HCT116 (cell line): Measurements from ENCODE around the gene GPC1.

Experiments used
- ATF3 ChIP-seq: IDR thresholded peaks from 2 replicates; pipeline ENCODE4 v1.6.1; 2012
- EGR1 ChIP-seq: IDR thresholded peaks from 2 replicates; pipeline ENCODE4 v1.6.1; 2012; ENCODE audit warnings: low read depth
- EZH2 ChIP-seq: fragments of 200-600 bp; sonication (generic); IDR thresholded peaks from 2 replicates; pipeline ENCODE4 v1.6.1; 2017; ENCODE audit warnings: antibody characterized with exemption, mixed run types
- EZH2phosphoT487 ChIP-seq: fragments of 200-600 bp; IDR thresholded peaks from 2 replicates; pipeline ENCODE4 v1.6.1; 2018; ENCODE audit warnings: antibody characterized with exemption, borderline replicate concordance
- MAX ChIP-seq: IDR thresholded peaks from 2 replicates; pipeline ENCODE4 v1.6.1; 2012
- POLR2A ChIP-seq: IDR thresholded peaks from 2 replicates; pipeline ENCODE4 v1.7.0; 2011; ENCODE audit warnings: borderline replicate concordance; ENCODE audit not compliant: insufficient read depth, insufficient read length; ENCODE audit errors: extremely low read depth
- TF ChIP-seq, protein P1 (sequence below), 3 experiments: fragments of 200-600 bp in 1 of 3; sonication (generic) in 1 of 3; IDR thresholded peaks in 2 of 3; conservative IDR thresholded peaks in 1 of 3; 2 replicates each; pipeline ENCODE4 v1.5.1; 2012 to 2017; ENCODE audit warnings: low read depth in 2 of 3, low read length in 2 of 3, antibody characterized with exemption in 1 of 3, borderline replicate concordance in 1 of 3, control low read depth in 1 of 3, mild to moderate bottlenecking in 1 of 3, mixed read lengths in 1 of 3, mixed run types in 1 of 3, moderate library complexity in 1 of 3; ENCODE audit not compliant: insufficient read depth in 1 of 3

GRCh38 chr2:240392084-240392947 lies 43.1 kb upstream of the GPC1 start:
- TF ChIP-seq, protein P1, sequence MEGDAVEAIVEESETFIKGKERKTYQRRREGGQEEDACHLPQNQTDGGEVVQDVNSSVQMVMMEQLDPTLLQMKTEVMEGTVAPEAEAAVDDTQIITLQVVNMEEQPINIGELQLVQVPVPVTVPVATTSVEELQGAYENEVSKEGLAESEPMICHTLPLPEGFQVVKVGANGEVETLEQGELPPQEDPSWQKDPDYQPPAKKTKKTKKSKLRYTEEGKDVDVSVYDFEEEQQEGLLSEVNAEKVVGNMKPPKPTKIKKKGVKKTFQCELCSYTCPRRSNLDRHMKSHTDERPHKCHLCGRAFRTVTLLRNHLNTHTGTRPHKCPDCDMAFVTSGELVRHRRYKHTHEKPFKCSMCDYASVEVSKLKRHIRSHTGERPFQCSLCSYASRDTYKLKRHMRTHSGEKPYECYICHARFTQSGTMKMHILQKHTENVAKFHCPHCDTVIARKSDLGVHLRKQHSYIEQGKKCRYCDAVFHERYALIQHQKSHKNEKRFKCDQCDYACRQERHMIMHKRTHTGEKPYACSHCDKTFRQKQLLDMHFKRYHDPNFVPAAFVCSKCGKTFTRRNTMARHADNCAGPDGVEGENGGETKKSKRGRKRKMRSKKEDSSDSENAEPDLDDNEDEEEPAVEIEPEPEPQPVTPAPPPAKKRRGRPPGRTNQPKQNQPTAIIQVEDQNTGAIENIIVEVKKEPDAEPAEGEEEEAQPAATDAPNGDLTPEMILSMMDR (IDR thresholded peaks at IDR 0.05 in 2 of 3, conservative IDR thresholded peaks at IDR 0.05 in 1 of 3; ENCODE audit: borderline replicate concordance in 1 of 3, insufficient read depth in 1 of 3, low read depth in 2 of 3, low read length in 2 of 3): no peak
- TF ChIP-seq EZH2phosphoT487 (no peak), POLR2A (no peak), EGR1 (no peak), EZH2 (no peak), MAX (no peak), ATF3 (no peak)
